SU-DHL-6 (cell line): ENCODE data around the gene RSPH9.

Experiments
- CTCF ChIP-seq: fragments of 200-600 bp; sonication (generic); IDR thresholded peaks from one replicate; pipeline ENCODE4 v1.5.1; 2017; ENCODE audit warnings: antibody characterized with exemption, mild to moderate bottlenecking, low read length, moderate library complexity; ENCODE audit not compliant: insufficient read depth, poor library complexity, severe bottlenecking
- EZH2phosphoT487 ChIP-seq: fragments of 200-600 bp; sonication (generic), shearing (Covaris generic); conservative IDR thresholded peaks from 2 replicates; pipeline ENCODE4 v1.6.1; 2018; ENCODE audit warnings: mild to moderate bottlenecking, antibody characterized with exemption, low read length, moderate library complexity, mixed read lengths

GRCh38 chr6:43712579-43712978 lies 67.7 kb downstream of the RSPH9 start:
- TF ChIP-seq CTCF = no peak
- no peak for TF ChIP-seq EZH2phosphoT487
